K562 (cell line): ENCODE data around the gene FBXW9. TPM values are rescaled to one million over a fixed set of nuclear protein-coding genes. Genes with fewer than 3 reads are reported as not detected.

Source experiments
- ARID2 ChIP-seq: fragments of 450-650 bp; IDR thresholded peaks from 2 replicates; pipeline ENCODE4 v1.6.1; 2017; ENCODE audit warnings: antibody characterized with exemption, mild to moderate bottlenecking
- CAMTA2 ChIP-seq: fragments of 250-450 bp; sonication (Bioruptor Pico); conservative IDR thresholded peaks from 2 replicates; pipeline ENCODE4 v1.5.1; 2022
- GMEB1 ChIP-seq: fragments of 250-450 bp; sonication (Bioruptor Pico); IDR thresholded peaks from 2 replicates; pipeline ENCODE4 v1.4.0; 2020; ENCODE audit warnings: mild to moderate bottlenecking
- JUNB ChIP-seq: fragments of 450-650 bp; formaldehyde crosslinking; conservative IDR thresholded peaks from 2 replicates; pipeline ENCODE4 v1.4.0; 2020; ENCODE audit warnings: mild to moderate bottlenecking
- MTA2 ChIP-seq: fragments of 450-650 bp; IDR thresholded peaks from 2 replicates; pipeline ENCODE4 v1.6.1; 2016; ENCODE audit warnings: low read depth
- MYC ChIP-seq, 2 experiments: fragments of 250-450 bp in 1 of 2; sonication (Bioruptor Pico) in 1 of 2; IDR thresholded peaks; 2 replicates each; pipeline versions ENCODE4 v1.5.1 to v1.6.1; 2012 to 2021; ENCODE audit warnings: low read depth in 2 of 2, borderline replicate concordance in 1 of 2, improper control_type of control experiment in 1 of 2, low read length in 1 of 2, mild to moderate bottlenecking in 1 of 2, moderate library complexity in 1 of 2
- RBM34 ChIP-seq: fragments of 200-400 bp; formaldehyde crosslinking; IDR thresholded peaks from 2 replicates; pipeline ENCODE4 v1.6.1; 2018; ENCODE audit warnings: low read length, borderline replicate concordance; ENCODE audit not compliant: insufficient read depth
- RFX5 ChIP-seq: IDR thresholded peaks from 2 replicates; pipeline ENCODE4 v1.6.1; 2011; ENCODE audit warnings: low read depth, mild to moderate bottlenecking, improper control_type of control experiment, low read length
- SP2 ChIP-seq: IDR thresholded peaks from 2 replicates; pipeline ENCODE4 v1.6.1; 2011; ENCODE audit warnings: mild to moderate bottlenecking, low read depth, low read length, moderate library complexity; ENCODE audit not compliant: poor library complexity, severe bottlenecking; ENCODE audit errors: extremely low read depth
- THAP7 ChIP-seq: fragments of 250-450 bp; sonication (Bioruptor Pico); IDR thresholded peaks from 2 replicates; pipeline ENCODE4 v1.5.0; 2021
- ZNF232 ChIP-seq: sonication (generic); formaldehyde crosslinking; IDR thresholded peaks from 2 replicates; pipeline ENCODE4 v1.8.0; 2022; ENCODE audit warnings: mild to moderate bottlenecking, missing genetic modification reagents
- ZNF311 ChIP-seq: fragments of 250-450 bp; sonication (Bioruptor Pico); IDR thresholded peaks from 2 replicates; pipeline ENCODE4 v1.4.0; 2020; ENCODE audit warnings: mild to moderate bottlenecking, moderate library complexity
- ZNF717 ChIP-seq: fragments of 250-450 bp; sonication (Bioruptor Pico); IDR thresholded peaks from 2 replicates; pipeline ENCODE4 v1.5.0; 2021
- polyA plus RNA-seq, 8 experiments: library from polyadenylated mRNA; depleted of rRNA in 4 of 8; stranded (reverse) in 5 of 8; unstranded in 3 of 8; fragments of >200 nt; fragmentation: Nextera tagmentation in 2 of 8; fragmentation: Illumina TruSeq in 1 of 8; extraction: Ambion mirVana in 2 of 8; extraction: Trizol in 1 of 8; gene quantifications; 2 replicates each; pipeline versions ENCODE4 v1.2.1 to v1.2.3, GENCODE V29; 2011 to 2014; ENCODE audit warnings: inconsistent platforms in 1 of 8, missing spikeins in 1 of 8
- total RNA-seq, 7 experiments: library from RNA; depleted of rRNA in 6 of 7; stranded (reverse); fragments of >200 nt in 6 of 7; fragmentation: Illumina TruSeq in 2 of 7; extraction: Trizol in 2 of 7; gene quantifications; 2 replicates each; pipeline versions ENCODE4 v1.2.1 to v1.2.3, GENCODE V29; 2011 to 2021; ENCODE audit warnings: low replicate concordance in 1 of 7
- TF ChIP-seq, protein P1 (sequence below): fragments of 250-450 bp; sonication (Bioruptor Pico); IDR thresholded peaks from 2 replicates; pipeline ENCODE4 v1.5.0; 2021
- TF ChIP-seq, protein P2 (sequence below), 2 experiments: fragments of 450-650 bp; formaldehyde crosslinking in 1 of 2; IDR thresholded peaks; 2 replicates each; pipeline versions ENCODE4 v1.4.0 to v1.6.1; 2014 to 2020; ENCODE audit warnings: mild to moderate bottlenecking in 2 of 2, borderline replicate concordance in 1 of 2, low read depth in 1 of 2

The FBXW9 gene
- total and polyA plus RNA-seq, 9 of the 15 experiments (the other 6 are each of a cell fraction or from before 2014, with no cell fraction given) = 0.23 to 21.7 (median 6.2) TPM

DNA sequence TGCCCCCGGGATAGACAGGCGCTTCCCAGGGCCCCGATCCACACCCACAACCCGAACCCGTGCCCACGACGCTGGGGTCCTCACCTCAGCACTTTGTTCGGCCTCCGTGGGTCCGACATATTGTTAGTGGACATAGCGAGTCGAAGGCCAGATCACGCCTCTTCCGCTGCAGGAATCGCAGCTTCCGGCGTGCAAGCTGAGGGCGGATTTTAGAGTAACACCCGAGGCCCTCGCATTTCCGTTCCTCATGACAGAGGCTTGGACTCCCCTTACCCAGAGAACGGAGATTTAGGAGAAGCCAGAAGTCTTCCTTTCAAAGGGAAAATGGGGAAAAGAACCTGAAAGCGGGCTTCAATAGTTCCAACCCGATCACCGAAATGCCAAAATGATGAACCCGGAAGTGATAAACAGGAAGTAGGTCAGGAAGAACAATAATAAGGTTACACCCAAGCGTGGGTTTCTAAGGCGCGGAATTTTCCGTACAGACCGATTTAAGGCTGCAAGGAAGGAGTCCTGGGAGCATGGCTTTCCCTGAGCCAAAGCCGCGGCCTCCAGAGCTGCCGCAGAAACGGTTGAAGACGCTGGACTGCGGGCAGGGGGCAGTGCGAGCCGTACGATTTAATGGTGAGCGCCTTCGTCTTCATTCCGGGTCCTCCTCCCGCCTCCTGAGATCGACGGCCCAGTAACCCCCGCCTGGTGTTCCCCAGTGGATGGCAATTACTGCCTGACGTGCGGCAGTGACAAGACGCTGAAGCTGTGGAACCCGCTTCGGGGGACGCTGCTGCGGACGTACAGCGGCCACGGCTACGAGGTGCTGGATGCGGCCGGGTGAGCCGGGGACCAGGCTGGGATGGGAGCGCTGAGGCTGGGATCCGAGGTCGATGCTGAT, 26.9 kb downstream of the FBXW9 start (continued):
- TF ChIP-seq RBM34 = no peak
- no peak for TF ChIP-seq JUNB (CRISPR knock-in tag)
- TF ChIP-seq RFX5 = no peak
- no peak for TF ChIP-seq ARID2
- TF ChIP-seq, protein P1, sequence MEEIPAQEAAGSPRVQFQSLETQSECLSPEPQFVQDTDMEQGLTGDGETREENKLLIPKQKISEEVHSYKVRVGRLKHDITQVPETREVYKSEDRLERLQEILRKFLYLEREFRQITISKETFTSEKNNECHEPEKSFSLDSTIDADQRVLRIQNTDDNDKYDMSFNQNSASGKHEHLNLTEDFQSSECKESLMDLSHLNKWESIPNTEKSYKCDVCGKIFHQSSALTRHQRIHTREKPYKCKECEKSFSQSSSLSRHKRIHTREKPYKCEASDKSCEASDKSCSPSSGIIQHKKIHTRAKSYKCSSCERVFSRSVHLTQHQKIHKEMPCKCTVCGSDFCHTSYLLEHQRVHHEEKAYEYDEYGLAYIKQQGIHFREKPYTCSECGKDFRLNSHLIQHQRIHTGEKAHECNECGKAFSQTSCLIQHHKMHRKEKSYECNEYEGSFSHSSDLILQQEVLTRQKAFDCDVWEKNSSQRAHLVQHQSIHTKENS (CRISPR knock-in tag) = no peak
- TF ChIP-seq, protein P2, sequence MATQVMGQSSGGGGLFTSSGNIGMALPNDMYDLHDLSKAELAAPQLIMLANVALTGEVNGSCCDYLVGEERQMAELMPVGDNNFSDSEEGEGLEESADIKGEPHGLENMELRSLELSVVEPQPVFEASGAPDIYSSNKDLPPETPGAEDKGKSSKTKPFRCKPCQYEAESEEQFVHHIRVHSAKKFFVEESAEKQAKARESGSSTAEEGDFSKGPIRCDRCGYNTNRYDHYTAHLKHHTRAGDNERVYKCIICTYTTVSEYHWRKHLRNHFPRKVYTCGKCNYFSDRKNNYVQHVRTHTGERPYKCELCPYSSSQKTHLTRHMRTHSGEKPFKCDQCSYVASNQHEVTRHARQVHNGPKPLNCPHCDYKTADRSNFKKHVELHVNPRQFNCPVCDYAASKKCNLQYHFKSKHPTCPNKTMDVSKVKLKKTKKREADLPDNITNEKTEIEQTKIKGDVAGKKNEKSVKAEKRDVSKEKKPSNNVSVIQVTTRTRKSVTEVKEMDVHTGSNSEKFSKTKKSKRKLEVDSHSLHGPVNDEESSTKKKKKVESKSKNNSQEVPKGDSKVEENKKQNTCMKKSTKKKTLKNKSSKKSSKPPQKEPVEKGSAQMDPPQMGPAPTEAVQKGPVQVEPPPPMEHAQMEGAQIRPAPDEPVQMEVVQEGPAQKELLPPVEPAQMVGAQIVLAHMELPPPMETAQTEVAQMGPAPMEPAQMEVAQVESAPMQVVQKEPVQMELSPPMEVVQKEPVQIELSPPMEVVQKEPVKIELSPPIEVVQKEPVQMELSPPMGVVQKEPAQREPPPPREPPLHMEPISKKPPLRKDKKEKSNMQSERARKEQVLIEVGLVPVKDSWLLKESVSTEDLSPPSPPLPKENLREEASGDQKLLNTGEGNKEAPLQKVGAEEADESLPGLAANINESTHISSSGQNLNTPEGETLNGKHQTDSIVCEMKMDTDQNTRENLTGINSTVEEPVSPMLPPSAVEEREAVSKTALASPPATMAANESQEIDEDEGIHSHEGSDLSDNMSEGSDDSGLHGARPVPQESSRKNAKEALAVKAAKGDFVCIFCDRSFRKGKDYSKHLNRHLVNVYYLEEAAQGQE (IDR thresholded peaks at IDR 0.05; ENCODE audit: borderline replicate concordance) = no peak
- TF ChIP-seq, protein P2 (CRISPR knock-in tag; IDR thresholded peaks at IDR 0.05; ENCODE audit: low read depth) = peak; percentile 71
- no peak for TF ChIP-seq CAMTA2
- TF ChIP-seq MYC (IDR thresholded peaks at IDR 0.05; ENCODE audit: low read depth, low read length) = peak; percentile 68; the same call in 1 of the 2 replicates
- TF ChIP-seq MYC (CRISPR knock-in tag; IDR thresholded peaks at IDR 0.05; ENCODE audit: borderline replicate concordance, low read depth) = no peak; the same call in 1 of the 2 replicates
- TF ChIP-seq ZNF311 (CRISPR knock-in tag) = no peak
- TF ChIP-seq MTA2 = peak; percentile 40; the same call in 1 of the 2 replicates
- TF ChIP-seq ZNF717 (CRISPR knock-in tag) = no peak
- TF ChIP-seq SP2 = no peak
- TF ChIP-seq GMEB1 (CRISPR knock-in tag) = peak; percentile 66
- no peak for TF ChIP-seq ZNF232 (CRISPR knock-in tag)
- TF ChIP-seq THAP7 (CRISPR knock-in tag) = no peak
